ENCODE data around the gene GCNT2. TPM values are rescaled to one million over a fixed set of nuclear protein-coding genes. Genes with fewer than 3 reads are reported as not detected.
"Not testable (repeated sequence)": the region's sequence is repeated elsewhere in the genome, so short reads cannot be mapped to it uniquely, and the experiment has no call there.

GCNT2 gene
- total RNA-seq, 1 donor from 2014 or later, result 8.2 TPM

- no peak for TF ChIP-seq CTCF (IDR thresholded peaks at IDR 0.05; ENCODE audit: unreplicated experiment)
- Mint-ChIP-seq H3K9me3 (ENCODE audit: low read depth) (no peaks in the 10 kb centered on the region), H3K4me3 (ENCODE audit: low read depth) (no peak overlapping the region), H3K36me3 (ENCODE audit: insufficient read depth) (no peaks in the 10 kb centered on the region), H3K4me1 (ENCODE audit: low read depth) (peaks cover 32% of the 10 kb centered on the region), H3K27ac (no peak overlapping the region), H3K27me3 (peaks cover 12% of the 10 kb centered on the region)
- DNase-seq (ENCODE audit: low spot score, unreplicated experiment), result no peak
Observed at GRCh38 chr6:10526156-10526555, 5.0 kb downstream of the GCNT2 start.

- H3K27ac Mint-ChIP-seq, result peak overlapping the region; percentile 96
- H3K27me3 Mint-ChIP-seq, result peaks cover 28% of the 10 kb centered on the region
- peak overlapping the region; percentile 66 for H3K4me3 Mint-ChIP-seq (ENCODE audit: low read depth)
- H3K9me3 Mint-ChIP-seq (ENCODE audit: low read depth), result no peaks in the 10 kb centered on the region
- no peak for DNase-seq (ENCODE audit: low spot score, unreplicated experiment)
- peaks cover 13% of the 10 kb centered on the region for H3K4me1 Mint-ChIP-seq (ENCODE audit: low read depth)
- no peaks in the 10 kb centered on the region for H3K36me3 Mint-ChIP-seq (ENCODE audit: insufficient read depth)
- no peak for TF ChIP-seq CTCF (IDR thresholded peaks at IDR 0.05; ENCODE audit: unreplicated experiment)
Observed at GRCh38 chr6:10528158-10528981, 7.2 kb downstream of the GCNT2 start.

GRCh38 chr6:10529231-10529801, 8.2 kb downstream of the GCNT2 start:
- H3K27me3 Mint-ChIP-seq, result peaks cover 28% of the 10 kb centered on the region
- peak overlapping the region; percentile 32 for H3K27ac Mint-ChIP-seq
- no peak for DNase-seq (ENCODE audit: low spot score, unreplicated experiment)
- H3K4me1 Mint-ChIP-seq (ENCODE audit: low read depth), result peaks cover 12% of the 10 kb centered on the region
- H3K4me3 Mint-ChIP-seq (ENCODE audit: low read depth), result peak overlapping the region; percentile 9
- TF ChIP-seq CTCF (IDR thresholded peaks at IDR 0.05; ENCODE audit: unreplicated experiment), result no peak
- no peaks in the 10 kb centered on the region for H3K9me3 Mint-ChIP-seq (ENCODE audit: low read depth)
- no peaks in the 10 kb centered on the region for H3K36me3 Mint-ChIP-seq (ENCODE audit: insufficient read depth)

GRCh38 chr6:10529828-10530374, 8.8 kb downstream of the GCNT2 start:
- H3K4me3 Mint-ChIP-seq (ENCODE audit: low read depth), result peak overlapping the region; percentile 9
- not testable (repeated sequence) for DNase-seq (ENCODE audit: low spot score, unreplicated experiment); H3K9me3 Mint-ChIP-seq (ENCODE audit: low read depth); H3K36me3 Mint-ChIP-seq (ENCODE audit: insufficient read depth)
- peak overlapping the region; percentile 32 for H3K27ac Mint-ChIP-seq
- H3K27me3 Mint-ChIP-seq, result peaks cover 26% of the 10 kb centered on the region
- peaks cover 12% of the 10 kb centered on the region for H3K4me1 Mint-ChIP-seq (ENCODE audit: low read depth)

- Mint-ChIP-seq H3K27me3 (peaks cover 26% of the 10 kb centered on the region), H3K27ac (no peak overlapping the region), H3K36me3 (ENCODE audit: insufficient read depth) (no peaks in the 10 kb centered on the region), H3K4me3 (ENCODE audit: low read depth) (no peak overlapping the region), H3K4me1 (ENCODE audit: low read depth) (peaks cover 12% of the 10 kb centered on the region), H3K9me3 (ENCODE audit: low read depth) (no peaks in the 10 kb centered on the region)
- no peak for DNase-seq (ENCODE audit: low spot score, unreplicated experiment)
- no peak for TF ChIP-seq CTCF (IDR thresholded peaks at IDR 0.05; ENCODE audit: unreplicated experiment)
Observed at GRCh38 chr6:10531503-10531902, 10.4 kb downstream of the GCNT2 start.

Data from progenitor cell of endocrine pancreas (in vitro differentiated cells).